ENCODE results near the gene SPACA5B. TPM values are rescaled to one million over a fixed set of nuclear protein-coding genes. Genes with fewer than 3 reads are reported as not detected.

SPACA5B gene
- total and polyA plus RNA-seq, 2 donors (not counting 3 experiments of a cell fraction or from before 2014, with no cell fraction given): not detected

GRCh38 chrX:48101443-48101842 lies 29.0 kb upstream of the SPACA5B start:
- no peak for FAIRE-seq
- H3K4me1 ChIP-seq (ENCODE audit: control insufficient read depth, extremely low read depth, insufficient read depth, low read length): no peaks in the 10 kb centered on the region
- H3K27ac ChIP-seq (ENCODE audit: insufficient read depth, low read depth, low read length): no peak overlapping the region
- TF ChIP-seq POLR2AphosphoS5 (IDR thresholded peaks at IDR 0.05; ENCODE audit: insufficient read depth, low read depth, low read length) (no peak), EZH2 (IDR thresholded peaks at IDR 0.05; ENCODE audit: borderline replicate concordance, low read depth, low read length, severe bottlenecking) (no peak), MAX (IDR thresholded peaks at IDR 0.05; ENCODE audit: insufficient read depth, insufficient read length) (no peak), JUN (IDR thresholded peaks at IDR 0.05; ENCODE audit: borderline replicate concordance, insufficient read depth, insufficient read length, low read depth) (no peak), GATA2 (IDR thresholded peaks at IDR 0.05; ENCODE audit: insufficient read depth, insufficient read length, low read depth, low read length) (no peak), MYC (IDR thresholded peaks at IDR 0.05; ENCODE audit: low read depth, low read length) (no peak), CTCF (IDR thresholded peaks at IDR 0.05; ENCODE audit: extremely low read depth in 1 of 2, insufficient read depth in 1 of 2, low read depth in 1 of 2, low read length in 2 of 2) (no peak), POLR2A (IDR thresholded peaks at IDR 0.05; ENCODE audit: low read depth, low read length) (no peak), FOS (IDR thresholded peaks at IDR 0.05; ENCODE audit: borderline replicate concordance, insufficient read depth, low read length) (no peak)
- DNase-seq (ENCODE audit: low read depth, low spot score): no peak
- BruUV-seq (replicated peaks): no TSS peak
- no peak overlapping the region for H3K9ac ChIP-seq (replicated peaks; ENCODE audit: extremely low read depth, insufficient read depth, low read length)
- H3K79me2 ChIP-seq (ENCODE audit: control insufficient read depth, insufficient read depth, low read length): no peaks in the 10 kb centered on the region
- H3K4me2 ChIP-seq (ENCODE audit: insufficient read depth, low read length): no peak overlapping the region
- H2AFZ ChIP-seq (ENCODE audit: low read depth, low read length): no peak overlapping the region
- intact Hi-C loops (cut with micrococcal nuclease): no loop called here
- H3K9me3 ChIP-seq (replicated peaks; ENCODE audit: control insufficient read depth, insufficient read depth, low read length): no peaks in the 10 kb centered on the region
- POLR2A ChIA-PET: no interaction called here
- no peak overlapping the region for H3K4me3 ChIP-seq (replicated peaks in 1 of 3; ENCODE audit: insufficient read depth in 1 of 3, low read depth in 1 of 3, low read length in 3 of 3)
- H3K36me3 ChIP-seq (ENCODE audit: control insufficient read depth in 2 of 2, extremely low read depth in 1 of 2, insufficient read depth in 2 of 2, low read length in 2 of 2): no peaks in the 10 kb centered on the region
- CTCF ChIA-PET: interaction anchor here (1.1 kb wide), 1 partner anchor 18 kb away, joined by 3 read pairs; no protein-coding TSS in a partner anchor
- no peaks in the 10 kb centered on the region for H3K27me3 ChIP-seq (ENCODE audit: control insufficient read depth in 2 of 2, insufficient read depth in 2 of 2, low read length in 2 of 2)
- dilution Hi-C loops (cut with MboI; ENCODE audit: extremely low pct_ligation_motif_present, low sequenced_read_pairs): no loop called here
- no peaks in the 10 kb centered on the region for H3K9me1 ChIP-seq (replicated peaks; ENCODE audit: control insufficient read depth, extremely low read depth, insufficient read depth, low read length)
- H4K20me1 ChIP-seq (replicated peaks; ENCODE audit: control insufficient read depth, extremely low read depth, insufficient read depth, low read length): no peaks in the 10 kb centered on the region

All from endothelial cell of umbilical vein (primary cell).